Measurements from ENCODE around the gene NETO2.
"Not testable (repeated sequence)": the region's sequence is repeated elsewhere in the genome, so short reads cannot be mapped to it uniquely, and the experiment has no call there.

Gene NETO2

GRCh38 chr16:47136099-47136842 is 7.5 kb downstream of the NETO2 start:
- DNase-seq (ENCODE audit: low read depth) = peak; percentile 76

- DNase-seq (ENCODE audit: low read depth) = no peak
These were observed 9.2 kb downstream of the NETO2 start for GRCh38 chr16:47134550-47134949.

GRCh38 chr16:47132308-47132707 is 11.4 kb downstream of the NETO2 start:
- peak; percentile 25 for DNase-seq (ENCODE audit: low read depth)

- no peak for DNase-seq (ENCODE audit: low read depth)
These were observed 13.8 kb downstream of the NETO2 start for GRCh38 chr16:47129755-47130435.

- DNase-seq (ENCODE audit: low read depth) = no peak
These were observed 16.2 kb downstream of the NETO2 start for GRCh38 chr16:47127541-47127940.

GRCh38 chr16:47125757-47126156 is 18.0 kb downstream of the NETO2 start:
- DNase-seq (ENCODE audit: low read depth) = no peak

GRCh38 chr16:47113130-47113529 is 30.6 kb downstream of the NETO2 start:
- no peak for DNase-seq (ENCODE audit: low read depth)

- peak; percentile 9 for DNase-seq (ENCODE audit: low read depth)
These were observed 32.8 kb downstream of the NETO2 start for GRCh38 chr16:47110939-47111338.

- DNase-seq (ENCODE audit: low read depth) = no peak
These were observed 34.4 kb downstream of the NETO2 start for GRCh38 chr16:47109361-47109760.

GRCh38 chr16:47102921-47103320 is 40.8 kb downstream of the NETO2 start:
- not testable (repeated sequence) for DNase-seq (ENCODE audit: low read depth)

GRCh38 chr16:47097154-47097553 is 46.6 kb downstream of the NETO2 start:
- DNase-seq (ENCODE audit: low read depth) = not testable (repeated sequence)

GRCh38 chr16:47096297-47096696 is 47.4 kb downstream of the NETO2 start:
- DNase-seq (ENCODE audit: low read depth) = no peak

- no peak for DNase-seq (ENCODE audit: low read depth)
These were observed 59.5 kb downstream of the NETO2 start for GRCh38 chr16:47084198-47084597.

GRCh38 chr16:47082099-47082865 is 61.5 kb downstream of the NETO2 start:
- no peak for DNase-seq (ENCODE audit: low read depth)

GRCh38 chr16:47081115-47081514 is 62.6 kb downstream of the NETO2 start:
- no peak for DNase-seq (ENCODE audit: low read depth)

GRCh38 chr16:47079860-47080259 is 63.9 kb downstream of the NETO2 start:
- no peak for DNase-seq (ENCODE audit: low read depth)

- no peak for DNase-seq (ENCODE audit: low read depth)
These were observed 70.3 kb downstream of the NETO2 start for GRCh38 chr16:47073223-47074155.

- DNase-seq (ENCODE audit: low read depth) = no peak
These were observed 71.6 kb downstream of the NETO2 start for GRCh38 chr16:47072158-47072557.

GRCh38 chr16:47069841-47070584 is 73.7 kb downstream of the NETO2 start:
- no peak for DNase-seq (ENCODE audit: low read depth)

- DNase-seq (ENCODE audit: low read depth) = no peak
These were observed 74.4 kb downstream of the NETO2 start for GRCh38 chr16:47069313-47069712.

GRCh38 chr16:47067203-47067602 is 76.5 kb downstream of the NETO2 start:
- no peak for DNase-seq (ENCODE audit: low read depth)

All from ELR (cell line).